ENCODE data around the gene CIRBP.

GRCh38 chr19:1275976-1276627, 7.0 kb downstream of the CIRBP start:
- TF ChIP-seq POLR2A (IDR thresholded peaks at IDR 0.05) (peak in 1 of 2 donors; percentile 15), POLR2AphosphoS5 (IDR thresholded peaks at IDR 0.05; ENCODE audit: insufficient read depth in 1 of 2, low read depth in 1 of 2) (peak in 1 of 2 donors; percentile 52)
- TF ChIP-seq, protein P1, sequence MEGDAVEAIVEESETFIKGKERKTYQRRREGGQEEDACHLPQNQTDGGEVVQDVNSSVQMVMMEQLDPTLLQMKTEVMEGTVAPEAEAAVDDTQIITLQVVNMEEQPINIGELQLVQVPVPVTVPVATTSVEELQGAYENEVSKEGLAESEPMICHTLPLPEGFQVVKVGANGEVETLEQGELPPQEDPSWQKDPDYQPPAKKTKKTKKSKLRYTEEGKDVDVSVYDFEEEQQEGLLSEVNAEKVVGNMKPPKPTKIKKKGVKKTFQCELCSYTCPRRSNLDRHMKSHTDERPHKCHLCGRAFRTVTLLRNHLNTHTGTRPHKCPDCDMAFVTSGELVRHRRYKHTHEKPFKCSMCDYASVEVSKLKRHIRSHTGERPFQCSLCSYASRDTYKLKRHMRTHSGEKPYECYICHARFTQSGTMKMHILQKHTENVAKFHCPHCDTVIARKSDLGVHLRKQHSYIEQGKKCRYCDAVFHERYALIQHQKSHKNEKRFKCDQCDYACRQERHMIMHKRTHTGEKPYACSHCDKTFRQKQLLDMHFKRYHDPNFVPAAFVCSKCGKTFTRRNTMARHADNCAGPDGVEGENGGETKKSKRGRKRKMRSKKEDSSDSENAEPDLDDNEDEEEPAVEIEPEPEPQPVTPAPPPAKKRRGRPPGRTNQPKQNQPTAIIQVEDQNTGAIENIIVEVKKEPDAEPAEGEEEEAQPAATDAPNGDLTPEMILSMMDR (IDR thresholded peaks at IDR 0.05): no peak

Measured in vagina (tissue), 2 donors.